GM21447 (cell line): ENCODE measurements around the gene SMYD5.

Experiments
- ATAC-seq: cut with Tn5 transposase; IDR thresholded peaks from one replicate; pipeline ENCODE4 v1.9.1; 2021; ENCODE audit not compliant: unreplicated experiment

SMYD5 gene

DNA sequence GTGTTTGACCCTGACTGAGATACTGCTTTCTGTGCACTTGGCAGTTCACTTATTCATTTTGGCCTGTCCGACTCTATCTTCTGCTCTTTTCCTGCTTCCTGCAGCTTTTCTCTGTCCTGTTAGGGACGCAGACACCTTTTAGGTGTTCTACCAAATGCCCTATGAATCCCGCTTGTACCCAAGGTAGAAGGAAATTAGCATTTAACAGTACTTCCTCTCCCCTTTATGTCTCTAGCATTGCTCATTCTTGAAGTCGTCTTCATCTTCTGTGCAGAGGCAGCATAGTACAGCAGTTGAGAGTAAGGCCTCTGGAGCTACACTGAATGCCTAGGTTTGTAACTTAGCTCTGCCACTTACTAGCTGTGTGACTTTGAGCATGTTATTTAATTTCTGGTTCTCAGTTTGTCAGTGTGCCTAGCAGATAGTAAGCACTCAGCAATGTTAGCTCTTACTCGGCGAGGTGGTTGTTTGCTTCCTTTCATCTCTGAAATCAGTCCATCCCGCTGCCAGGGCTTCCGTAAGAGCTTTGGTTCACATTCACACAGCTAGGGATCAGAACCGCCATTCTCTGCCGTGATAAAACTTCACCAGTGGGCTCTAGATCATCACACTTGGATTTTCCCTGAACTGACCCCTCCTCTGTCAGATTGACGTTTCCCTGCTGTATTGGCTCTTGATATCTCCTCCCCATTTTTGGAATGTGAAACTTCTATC, 21.4 kb downstream of the SMYD5 start:
- ATAC-seq = no peak

DNA sequence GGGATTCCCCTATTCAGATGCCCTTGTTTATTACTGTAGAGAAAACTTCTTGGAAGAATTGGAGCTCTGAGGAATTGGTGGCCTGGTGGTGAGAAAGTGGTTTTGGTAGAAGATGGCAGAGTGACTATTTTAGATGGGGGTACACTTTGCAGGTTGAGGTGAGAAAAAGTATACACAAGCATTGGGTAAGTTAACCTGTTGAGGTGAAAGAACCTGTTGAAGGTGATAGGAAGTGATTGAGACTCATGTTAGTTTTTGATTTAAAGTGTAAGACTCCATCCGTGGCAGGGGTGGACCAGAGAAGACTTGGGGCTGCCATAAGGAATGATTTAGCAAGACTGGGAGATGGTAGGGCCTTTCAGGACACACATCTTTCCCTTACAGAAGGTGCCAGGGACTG, 23.1 kb downstream of the SMYD5 start:
- ATAC-seq = no peak

DNA sequence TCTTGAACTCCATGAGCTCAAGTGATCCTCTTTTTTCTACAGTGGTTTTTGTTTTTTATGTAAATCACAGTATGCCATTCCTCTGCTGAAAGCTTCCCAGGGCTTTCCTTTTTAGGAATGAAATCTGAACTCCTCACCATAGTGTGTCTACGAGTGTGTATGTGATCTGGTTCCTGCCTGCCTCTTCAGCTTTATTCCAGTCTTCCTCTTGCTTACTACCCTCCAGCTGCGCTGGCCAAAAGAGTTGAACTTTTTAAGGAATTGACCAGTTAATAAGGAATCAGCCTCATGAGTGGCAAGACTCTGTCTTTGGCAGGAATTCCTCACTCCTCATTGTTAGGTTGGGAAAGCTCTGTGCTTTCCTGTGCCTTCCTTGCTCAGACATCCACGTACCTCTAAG, 24.1 kb downstream of the SMYD5 start:
- ATAC-seq = no peak

DNA sequence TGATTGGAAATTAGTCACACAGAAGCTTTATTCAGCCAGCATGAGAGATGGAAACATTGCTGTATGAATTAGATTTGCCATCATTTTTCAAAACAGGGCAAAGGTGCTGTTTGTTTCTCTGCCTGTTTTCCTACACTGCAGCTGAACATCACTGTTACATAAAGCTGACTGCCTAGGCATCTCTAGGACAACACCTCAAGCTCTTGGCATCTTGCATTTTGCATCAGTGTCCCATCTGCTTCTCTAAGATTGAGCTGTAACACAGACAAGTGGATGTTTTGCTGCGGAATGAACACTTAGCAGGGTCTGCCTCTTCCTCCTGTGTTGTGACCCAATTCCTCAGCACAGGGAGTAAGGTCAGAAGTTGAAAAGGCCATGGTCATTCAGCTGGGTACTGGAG, 24.9 kb downstream of the SMYD5 start:
- ATAC-seq = no peak

DNA sequence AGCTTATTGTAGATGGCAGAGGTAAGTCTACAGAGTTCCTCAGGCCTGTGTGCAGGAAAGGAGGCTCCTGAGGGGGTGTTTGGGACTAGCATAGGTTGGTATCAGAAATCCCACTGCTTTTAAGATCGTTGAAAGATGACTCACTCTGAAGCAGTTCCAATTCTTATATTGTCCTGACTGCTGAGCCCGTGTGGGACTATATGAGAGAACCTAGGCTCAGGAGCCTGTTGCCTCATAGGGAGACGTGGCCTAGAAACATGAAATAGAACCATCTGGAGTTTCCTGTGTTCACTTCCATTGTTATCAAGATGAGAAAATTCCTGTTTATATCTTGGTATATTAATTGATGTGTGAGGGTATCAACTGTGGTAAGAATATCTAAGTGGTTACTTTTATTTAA, 25.7 kb downstream of the SMYD5 start:
- no peak for ATAC-seq

DNA sequence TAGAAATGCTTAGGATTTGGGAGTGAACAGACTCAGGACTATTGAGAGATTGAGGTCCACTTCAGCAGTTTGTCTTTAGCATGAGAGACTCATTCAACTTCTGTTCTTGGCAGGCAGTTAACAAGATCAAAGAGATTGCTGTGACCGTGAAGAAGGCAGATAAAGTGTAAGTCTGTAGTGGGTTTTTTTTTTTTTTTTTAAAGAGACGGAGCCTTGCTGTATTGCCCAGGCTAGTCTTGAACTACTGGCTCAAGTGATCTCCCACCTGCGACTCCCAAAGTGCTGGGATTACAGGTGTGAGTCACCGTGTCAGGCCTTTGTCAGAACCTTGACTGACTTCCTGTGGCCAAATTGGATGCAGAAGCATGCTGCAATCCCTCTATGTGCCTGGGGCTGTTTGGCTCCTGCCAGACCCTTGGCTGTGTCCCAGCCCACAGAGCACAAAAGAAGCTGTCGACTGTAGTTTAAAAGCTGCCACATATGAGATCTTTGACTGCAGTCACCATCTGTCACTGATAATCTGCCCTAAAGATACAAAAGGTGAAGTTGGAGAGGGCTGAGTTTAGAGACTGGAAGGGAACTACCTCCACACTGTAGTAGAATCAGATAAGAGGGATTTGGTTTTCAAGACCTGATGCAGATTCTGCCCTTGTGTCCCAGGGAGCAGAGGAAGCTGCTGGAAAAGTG, 30.0 kb downstream of the SMYD5 start:
- no peak for ATAC-seq

DNA sequence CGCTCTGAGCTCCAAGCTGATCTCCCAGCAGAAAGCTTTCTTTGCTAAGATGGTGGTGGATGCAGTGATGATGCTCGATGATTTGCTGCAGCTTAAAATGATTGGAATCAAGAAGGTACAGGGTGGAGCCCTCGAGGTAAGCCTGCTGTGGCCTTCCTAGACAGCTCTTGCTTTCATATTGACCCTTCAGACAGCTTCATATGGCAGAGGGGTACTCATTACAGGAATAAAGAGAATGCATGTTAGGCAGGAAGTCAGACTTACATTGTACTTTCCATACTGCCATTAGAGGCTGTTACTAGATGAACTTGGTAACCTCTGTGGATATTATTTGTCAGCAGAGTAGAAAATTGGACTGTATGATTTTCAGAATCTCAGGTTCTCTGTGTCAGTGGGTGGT, 30.5 kb downstream of the SMYD5 start:
- no peak for ATAC-seq

DNA sequence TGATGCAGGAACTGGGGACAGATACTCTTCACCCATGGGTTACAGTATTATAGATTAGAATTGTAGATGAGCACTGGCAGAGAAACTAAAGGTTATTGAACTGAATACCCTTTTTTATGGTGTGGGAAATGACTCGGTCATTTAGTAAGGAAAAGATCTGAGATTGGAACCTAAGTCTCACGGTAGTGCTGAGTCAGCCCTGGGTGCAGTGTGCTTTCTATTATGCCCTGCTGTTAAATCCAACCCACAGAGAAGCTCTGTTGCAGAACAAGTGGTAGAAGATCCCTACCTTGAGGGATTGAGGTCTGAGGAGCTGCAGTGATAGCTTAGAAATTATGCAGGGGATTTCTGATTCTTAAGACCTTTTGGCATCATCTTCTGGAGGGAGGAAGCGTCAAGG, 32.8 kb downstream of the SMYD5 start:
- no peak for ATAC-seq

DNA sequence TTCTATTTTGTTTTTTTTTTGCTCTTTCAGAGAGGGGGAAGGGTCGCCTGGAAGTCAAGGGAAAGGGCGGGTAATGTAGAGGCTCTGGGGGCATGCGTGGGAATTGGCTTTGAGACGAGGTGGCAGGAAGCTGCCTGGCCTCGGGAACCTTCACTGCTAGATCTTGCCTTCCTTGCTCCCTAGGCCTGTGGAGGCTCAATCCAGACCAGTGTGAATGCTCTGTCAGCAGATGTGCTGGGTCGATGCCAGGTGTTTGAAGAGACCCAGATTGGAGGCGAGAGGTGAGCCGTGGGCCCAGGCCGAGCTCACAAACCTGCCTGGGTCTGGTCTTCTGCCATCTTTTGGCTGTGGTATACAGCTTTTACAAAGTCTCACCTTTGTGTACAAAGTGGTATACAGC, 35.6 kb downstream of the SMYD5 start:
- ATAC-seq = no peak

DNA sequence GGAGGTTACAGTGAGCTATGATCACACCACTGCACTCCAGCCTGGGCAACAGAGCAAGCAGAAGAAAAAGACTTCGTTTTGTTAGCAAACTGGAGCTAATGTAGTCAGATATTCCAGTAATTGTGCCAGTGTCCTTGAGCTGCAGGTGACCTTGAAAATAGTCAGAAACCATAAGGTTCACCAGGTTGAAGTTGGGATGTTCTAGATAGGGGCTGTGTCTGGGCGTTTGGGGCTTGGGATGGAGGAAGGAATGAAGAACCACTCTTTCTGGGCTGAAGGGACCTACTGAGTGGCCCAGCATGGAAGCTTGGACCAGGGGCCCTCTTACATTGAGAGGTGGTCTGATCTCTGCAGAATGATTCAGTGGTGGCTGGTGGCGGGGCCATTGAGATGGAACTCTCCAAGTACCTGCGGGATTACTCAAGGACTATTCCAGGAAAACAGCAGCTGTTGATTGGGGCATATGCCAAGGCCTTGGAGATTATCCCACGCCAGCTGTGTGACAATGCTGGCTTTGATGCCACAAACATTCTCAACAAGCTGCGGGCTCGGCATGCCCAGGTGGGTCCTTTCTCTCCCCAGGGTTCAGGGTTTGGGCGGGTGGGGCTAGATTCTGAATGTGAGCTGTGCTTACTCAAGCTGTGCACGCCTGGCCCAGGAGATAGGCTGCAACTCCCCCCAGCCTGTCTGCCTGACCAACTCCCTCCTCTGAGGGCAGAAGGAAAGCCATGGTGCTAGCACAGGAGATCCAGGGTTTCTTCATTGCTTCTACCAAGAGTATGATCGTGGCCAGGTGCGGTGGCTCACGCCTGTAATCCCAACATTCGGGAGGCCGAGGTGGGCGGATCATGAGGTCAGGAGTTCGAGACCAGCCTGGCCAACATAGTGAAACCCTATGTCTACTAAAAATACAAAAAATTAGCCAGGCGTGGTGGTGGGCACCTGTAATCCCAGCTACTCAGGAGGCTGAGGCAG, 37.1 kb downstream of the SMYD5 start:
- no peak for ATAC-seq

DNA sequence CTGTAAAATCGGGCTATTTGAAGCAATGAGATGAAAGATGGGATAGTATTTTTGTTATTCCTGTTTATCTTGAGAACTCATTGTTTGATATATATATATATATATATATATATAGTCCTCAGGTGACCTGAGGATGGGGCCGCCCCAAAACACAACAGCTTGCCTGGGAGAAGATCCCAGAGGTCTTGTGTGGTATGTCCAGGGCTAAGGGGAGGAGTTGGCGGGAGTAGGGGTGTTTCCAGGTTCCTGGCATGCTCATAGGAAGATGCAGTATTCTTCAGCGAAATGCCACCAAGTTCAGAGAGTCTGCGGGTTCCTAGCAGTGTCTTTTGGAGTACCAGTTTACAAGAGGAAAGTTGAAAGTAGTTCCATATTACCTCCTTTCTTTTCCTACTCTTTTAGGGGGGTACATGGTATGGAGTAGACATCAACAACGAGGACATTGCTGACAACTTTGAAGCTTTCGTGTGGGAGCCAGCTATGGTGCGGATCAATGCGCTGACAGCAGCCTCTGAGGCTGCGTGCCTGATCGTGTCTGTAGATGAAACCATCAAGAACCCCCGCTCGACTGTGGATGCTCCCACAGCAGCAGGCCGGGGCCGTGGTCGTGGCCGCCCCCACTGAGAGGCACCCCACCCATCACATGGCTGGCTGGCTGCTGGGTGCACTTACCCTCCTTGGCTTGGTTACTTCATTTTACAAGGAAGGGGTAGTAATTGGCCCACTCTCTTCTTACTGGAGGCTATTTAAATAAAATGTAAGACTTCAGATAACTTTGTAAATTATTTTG, 38.4 kb downstream of the SMYD5 start:
- ATAC-seq = no peak

DNA sequence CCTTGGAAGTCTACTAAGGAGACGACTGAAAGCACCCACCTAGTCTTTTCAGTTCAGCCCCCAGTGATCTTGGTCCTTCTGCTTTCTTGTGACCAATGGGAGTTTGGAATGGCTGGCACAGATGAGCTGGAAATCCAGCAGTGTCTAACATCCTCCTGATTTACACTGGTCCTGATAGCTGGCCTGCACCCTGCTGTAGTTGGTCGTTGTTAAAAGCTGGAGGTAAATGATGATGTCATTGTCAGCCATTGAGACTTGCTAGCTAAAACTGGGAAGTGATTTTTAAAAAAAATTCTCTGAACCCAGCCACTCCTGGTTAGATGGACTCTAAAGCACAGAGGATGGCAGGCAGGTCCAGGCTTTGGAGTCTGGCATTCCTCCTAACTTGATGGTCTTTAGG, 39.4 kb downstream of the SMYD5 start:
- no peak for ATAC-seq

DNA sequence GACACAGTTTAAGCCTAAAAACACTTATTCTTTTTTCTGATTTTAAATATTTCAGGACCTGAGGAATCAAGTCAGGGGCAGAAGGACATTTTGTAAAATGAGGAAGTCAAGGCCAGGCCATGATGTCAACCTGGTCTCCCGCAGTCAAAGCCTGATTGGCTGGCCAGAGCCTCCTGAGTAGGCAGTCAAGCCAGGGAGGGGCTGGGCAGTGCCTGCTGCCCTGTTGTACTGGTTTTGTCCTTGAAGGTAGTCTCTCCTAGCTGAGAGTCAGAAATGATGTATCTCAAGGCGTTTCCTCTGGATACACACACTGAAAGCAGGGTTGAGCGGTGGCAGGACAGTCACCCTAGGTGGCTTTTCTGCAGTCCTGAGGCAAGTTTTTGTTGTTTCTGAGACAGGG, 39.9 kb downstream of the SMYD5 start:
- no peak for ATAC-seq

DNA sequence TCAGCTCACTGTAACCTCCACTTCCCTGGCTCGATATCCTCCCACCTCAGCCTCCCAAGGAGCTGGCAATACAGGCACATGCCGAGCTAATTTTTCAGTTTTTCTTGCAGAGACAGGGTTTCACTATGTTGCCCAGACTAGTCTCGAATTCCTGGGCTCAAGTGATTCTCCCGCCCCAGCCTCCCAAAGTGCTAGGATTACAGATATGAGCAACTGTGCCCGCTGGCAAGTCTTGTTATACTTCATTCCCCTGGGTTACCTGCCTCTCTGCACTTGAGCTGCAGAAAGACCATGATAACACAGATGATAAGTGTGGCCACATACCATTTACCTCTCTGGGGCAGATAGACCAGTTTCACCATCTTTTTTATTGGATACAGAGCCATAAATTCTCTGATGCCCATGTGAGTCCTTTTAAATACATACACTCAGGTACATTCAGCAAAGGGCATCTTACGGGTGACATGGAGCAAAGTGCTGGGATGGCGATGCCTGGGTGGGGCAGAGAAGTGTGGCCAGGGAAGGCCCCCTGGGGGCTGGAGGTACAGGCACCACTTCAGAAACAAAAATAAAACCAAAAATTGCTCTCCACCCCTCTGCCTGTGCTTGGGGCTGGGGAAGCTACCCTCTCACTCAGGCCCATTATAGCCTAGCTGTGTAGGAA, 40.4 kb downstream of the SMYD5 start:
- no peak for ATAC-seq

DNA sequence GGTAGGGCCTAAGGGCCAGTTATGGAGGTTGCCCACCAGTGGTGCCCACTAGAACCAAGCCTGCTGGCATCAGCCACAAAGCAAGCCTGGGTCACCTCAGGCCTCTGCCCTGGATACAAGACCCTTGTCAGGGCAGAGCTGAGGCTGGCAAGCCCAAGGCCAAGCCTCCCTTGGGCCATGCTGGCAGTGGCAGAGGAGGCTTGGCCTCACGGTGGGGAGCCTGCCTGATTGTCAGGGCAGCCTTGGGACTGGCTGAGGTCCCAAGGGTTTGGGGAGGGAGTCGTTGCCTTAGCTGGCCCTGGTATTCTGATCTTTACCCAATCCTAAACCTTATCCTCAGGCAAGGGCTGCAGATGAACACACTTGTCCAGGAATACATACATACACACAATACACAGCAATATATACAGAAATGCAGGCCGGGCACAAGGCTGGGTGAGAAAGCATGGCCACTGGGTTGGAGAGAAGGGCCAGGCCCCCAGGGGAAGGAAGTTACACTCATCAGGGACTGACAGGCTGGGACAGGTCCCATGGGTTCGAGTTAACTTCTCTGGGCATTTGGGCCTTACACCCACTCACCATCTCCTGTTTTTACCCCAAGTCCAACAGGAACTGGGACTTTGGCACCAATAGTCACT, 41.1 kb downstream of the SMYD5 start:
- ATAC-seq = no peak

DNA sequence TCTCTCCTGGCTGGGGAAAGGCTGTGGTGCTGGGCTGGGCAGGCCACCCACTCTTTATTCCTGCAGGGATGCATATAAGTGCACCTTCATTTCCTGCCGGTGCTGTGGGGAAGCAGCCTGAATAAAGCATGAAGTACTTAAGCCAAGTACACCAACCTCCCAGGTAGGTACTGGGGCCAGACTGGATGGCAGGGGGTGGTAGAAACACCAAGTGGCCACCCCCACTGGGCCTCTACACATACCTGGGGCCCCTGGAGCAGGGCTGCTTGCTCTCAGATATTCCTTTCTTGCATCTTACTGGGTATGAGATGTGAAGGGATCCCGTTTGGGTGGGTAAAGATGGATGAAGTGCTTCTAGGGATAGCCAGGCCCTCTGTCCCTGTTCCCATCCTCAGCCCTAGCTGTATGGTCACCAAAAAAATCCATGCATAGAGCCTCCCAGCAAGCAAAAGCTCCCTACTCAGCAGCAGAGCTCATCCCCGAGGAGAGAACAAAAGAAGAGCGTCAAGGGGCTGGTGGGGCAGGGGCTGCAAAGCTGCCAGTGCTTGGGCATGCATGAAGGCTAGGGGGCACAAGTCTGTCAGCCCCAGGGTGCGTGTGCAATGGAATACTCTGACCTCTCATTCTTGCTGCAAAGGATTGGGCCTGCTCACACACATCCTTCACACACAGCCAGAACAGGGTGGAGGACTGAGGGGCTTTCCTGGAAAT, 42.0 kb downstream of the SMYD5 start:
- no peak for ATAC-seq

DNA sequence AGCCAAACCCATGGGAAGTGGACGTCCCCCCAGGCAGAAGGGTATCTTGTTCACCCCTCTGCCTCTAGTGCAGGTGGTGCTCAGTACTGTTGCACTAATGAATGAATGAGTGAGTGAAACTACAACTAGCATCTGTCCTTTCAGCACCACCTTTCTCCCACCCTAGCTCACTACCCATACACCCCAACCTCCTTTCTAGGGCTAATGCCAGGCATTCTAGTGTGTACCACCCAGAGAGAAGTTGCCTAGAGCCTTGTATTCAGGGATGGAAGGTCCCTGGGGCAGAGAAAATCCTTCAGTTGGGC, 42.5 kb downstream of the SMYD5 start:
- ATAC-seq = no peak

DNA sequence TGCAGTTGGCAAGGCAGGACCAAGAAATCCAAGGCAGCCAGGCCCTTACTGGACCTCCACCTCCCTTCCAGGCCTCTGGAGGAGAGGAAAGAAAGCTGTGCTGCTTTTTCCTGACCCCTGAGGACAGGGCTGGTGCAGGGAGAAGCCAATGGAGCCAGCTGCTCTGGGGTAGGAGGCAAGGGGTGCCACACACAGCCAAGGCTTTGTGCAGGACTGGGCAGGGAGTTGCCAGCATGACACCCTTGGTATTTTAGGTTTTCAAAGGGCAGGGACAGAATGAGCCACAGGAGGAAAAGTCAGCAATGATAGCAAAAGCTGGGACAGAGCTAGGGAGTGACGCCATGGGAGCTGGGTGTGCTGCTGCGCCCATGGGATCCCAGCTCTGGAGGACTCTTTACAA, 43.0 kb downstream of the SMYD5 start:
- no peak for ATAC-seq

DNA sequence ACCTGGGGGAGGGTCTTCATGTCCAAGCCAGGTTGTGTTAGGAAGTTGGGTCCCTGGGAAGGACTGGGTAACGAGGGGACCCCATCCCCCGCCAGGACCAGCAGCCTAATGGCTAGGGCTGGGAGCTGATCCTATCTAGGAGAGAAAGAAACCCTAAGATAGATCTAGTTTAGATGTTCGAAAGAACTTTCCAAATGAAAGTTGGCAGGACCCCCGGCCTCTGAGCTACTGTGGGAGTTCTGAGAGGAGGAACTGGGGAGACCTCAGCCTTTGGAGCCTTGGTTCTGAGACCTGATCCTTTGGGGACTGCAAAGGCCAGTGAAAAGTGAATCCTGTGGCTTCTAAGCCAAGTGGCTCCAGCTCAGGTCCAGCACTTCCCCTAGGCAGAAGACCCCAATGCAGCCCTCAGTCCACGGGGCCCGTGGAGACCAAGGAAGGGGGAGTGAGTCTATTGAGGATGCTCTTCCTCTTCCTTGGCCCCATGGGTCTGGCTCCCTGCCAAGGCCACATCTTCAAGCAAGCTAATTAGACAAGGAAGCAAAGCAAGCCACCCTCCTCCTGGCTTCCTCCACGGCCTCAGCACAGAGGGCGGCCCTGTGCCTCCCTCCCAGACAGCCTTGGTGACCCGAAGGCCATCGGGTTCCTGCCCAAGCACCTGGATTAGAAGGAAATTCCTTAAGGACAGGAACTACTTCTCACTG, 43.5 kb downstream of the SMYD5 start:
- ATAC-seq = no peak
